Caco-2 (cell line): ENCODE measurements around the gene THBD. TPM values are rescaled to one million over a fixed set of nuclear protein-coding genes. Genes with fewer than 3 reads are reported as not detected.

Source experiments
- BruUV-seq: library from RNA; stranded (reverse); fragments of 400-500 nt; replicated peaks from 2 replicates; lab custom pipeline; 2021; lab: Mats Ljungman, UMichigan
- CTCF ChIA-PET: fragments of 300-600 bp; sonication (Branson Sonifier 250); formaldehyde crosslinking; loops from one replicate; lab custom pipeline; 2022; ENCODE audit warnings: antibody characterized with exemption; lab: Charles Lee
- POLR2A ChIA-PET: fragments of 300-600 bp; sonication (Branson Sonifier 250); formaldehyde crosslinking; loops from one replicate; lab custom pipeline; 2022; ENCODE audit warnings: antibody characterized with exemption; lab: Charles Lee
- DNase-seq, 2 experiments: peaks; one replicate each; pipeline versions ENCODE4 v3.0.0 to v3.0.0-alpha.2; 2020 to 2022
- H3K27me3 ChIP-seq: replicated peaks from 2 replicates; pipeline ENCODE4 v1.6.0; 2011; ENCODE audit warnings: low read length; ENCODE audit not compliant: control insufficient read depth, insufficient read depth
- H3K36me3 ChIP-seq: 2 replicates; pipeline ENCODE4 v1.5.1; 2011; ENCODE audit warnings: low read length; ENCODE audit not compliant: control insufficient read depth, insufficient read depth
- H3K4me1 ChIP-seq: fragments of 250-450 bp; sonication (Bioruptor Pico); 2 replicates; pipeline ENCODE4 v1.5.1; 2020; ENCODE audit warnings: mild to moderate bottlenecking
- H3K4me3 ChIP-seq: 2 replicates; pipeline ENCODE4 v1.5.1; 2011; ENCODE audit warnings: low read depth, mild to moderate bottlenecking, control low read depth, low read length
- H3K9me3 ChIP-seq: fragments of 250-450 bp; sonication (Bioruptor Pico); 2 replicates; pipeline ENCODE4 v1.5.1; 2020; ENCODE audit warnings: mild to moderate bottlenecking, moderate library complexity
- H3K27ac Mint-ChIP-seq: one replicate; pipeline ENCODE4 v1.8.0; 2022; ENCODE audit warnings: mixed read lengths; ENCODE audit not compliant: unreplicated experiment
- H3K27me3 Mint-ChIP-seq: one replicate; pipeline ENCODE4 v1.8.0; 2022; ENCODE audit warnings: mixed read lengths; ENCODE audit not compliant: insufficient read depth, unreplicated experiment
- H3K36me3 Mint-ChIP-seq: one replicate; pipeline ENCODE4 v1.8.0; 2022; ENCODE audit warnings: mild to moderate bottlenecking, mixed read lengths; ENCODE audit not compliant: insufficient read depth, unreplicated experiment
- H3K4me1 Mint-ChIP-seq: one replicate; pipeline ENCODE4 v1.8.0; 2022; ENCODE audit warnings: low read depth, mixed read lengths; ENCODE audit not compliant: unreplicated experiment
- H3K4me3 Mint-ChIP-seq: one replicate; pipeline ENCODE4 v1.8.0; 2022; ENCODE audit warnings: mild to moderate bottlenecking, moderate library complexity, mixed read lengths; ENCODE audit not compliant: unreplicated experiment
- H3K9me3 Mint-ChIP-seq: one replicate; pipeline ENCODE4 v1.8.0; 2022; ENCODE audit warnings: mixed read lengths; ENCODE audit not compliant: unreplicated experiment
- intact Hi-C: fragments of 100-400 bp; cut with micrococcal nuclease; formaldehyde crosslinking; loops from one replicate; pipeline ENCODE4 v1.10.0; 2022; ENCODE audit not compliant: unreplicated experiment
- total RNA-seq: library from RNA; stranded (reverse); gene quantifications from 2 replicates; pipeline ENCODE4 v1.2.3, GENCODE V29; 2022
- TF ChIP-seq, protein P1 (sequence below), 2 experiments: fragments of 200-600 bp in 1 of 2; IDR thresholded peaks; 1 replicate in 1 of 2; 2 replicates in 1 of 2; pipeline versions ENCODE4 v1.5.1 to v1.8.0; 2011 to 2022; ENCODE audit warnings: antibody characterized with exemption in 1 of 2, control low read depth in 1 of 2, inconsistent platforms in 1 of 2, low read depth in 1 of 2, low read length in 1 of 2, mild to moderate bottlenecking in 1 of 2, moderate library complexity in 1 of 2; ENCODE audit not compliant: insufficient read depth in 1 of 2, severe bottlenecking in 1 of 2, unreplicated experiment in 1 of 2

The THBD gene
- total RNA-seq, 1 experiment from 2014 or later, result 0.77 TPM

DNA sequence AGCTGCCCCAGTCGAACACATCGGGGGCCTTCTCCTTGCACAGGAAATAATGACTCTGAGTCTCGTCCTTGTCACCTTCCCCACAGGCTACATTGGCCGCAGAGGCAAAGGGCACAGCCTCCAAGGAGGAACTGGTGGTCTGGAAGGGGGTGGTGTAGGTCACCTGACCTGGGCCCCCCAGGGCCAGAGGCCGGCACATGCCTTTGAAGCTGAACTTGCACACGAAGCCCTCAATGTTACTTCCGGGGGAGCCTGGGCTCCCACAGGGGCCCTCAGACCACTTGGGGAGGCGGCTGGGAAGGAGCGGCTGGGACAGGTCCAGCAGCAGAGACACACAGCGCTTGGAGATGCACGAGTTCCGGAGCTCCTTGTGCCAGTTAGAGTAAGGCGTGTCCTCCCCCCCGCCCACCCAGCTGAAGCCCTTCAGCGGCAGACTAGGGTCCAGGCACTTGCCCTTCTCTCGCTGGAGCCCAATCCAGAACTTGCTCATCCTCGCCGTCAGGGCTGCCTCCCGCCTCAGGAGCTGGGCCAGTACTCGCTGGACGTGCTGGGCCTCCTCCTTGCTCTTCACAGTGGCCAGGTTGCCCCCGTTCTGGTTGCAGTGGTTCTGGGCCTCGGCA lies 36.1 kb upstream of the THBD start:
- intact Hi-C loops, result no loop called here
- Mint-ChIP-seq H3K9me3 (no peaks in the 10 kb centered on the region), H3K27me3 (no peaks in the 10 kb centered on the region), H3K4me3 (no peak overlapping the region), H3K4me1 (peaks cover 6% of the 10 kb centered on the region), H3K27ac (no peak overlapping the region), H3K36me3 (no peaks in the 10 kb centered on the region)
- no peaks in the 10 kb centered on the region for H3K36me3 ChIP-seq
- no peak for DNase-seq
- H3K4me3 ChIP-seq, result no peak overlapping the region
- ChIA-PET POLR2A (no interaction called here), CTCF (interaction anchor here (1.3 kb wide), 1 partner anchor 116 kb away, joined by 3 read pairs; no protein-coding TSS in a partner anchor)
- H3K27me3 ChIP-seq, result no peaks in the 10 kb centered on the region
- no TSS peak for BruUV-seq
- H3K9me3 ChIP-seq, result no peaks in the 10 kb centered on the region
- TF ChIP-seq, protein P1, sequence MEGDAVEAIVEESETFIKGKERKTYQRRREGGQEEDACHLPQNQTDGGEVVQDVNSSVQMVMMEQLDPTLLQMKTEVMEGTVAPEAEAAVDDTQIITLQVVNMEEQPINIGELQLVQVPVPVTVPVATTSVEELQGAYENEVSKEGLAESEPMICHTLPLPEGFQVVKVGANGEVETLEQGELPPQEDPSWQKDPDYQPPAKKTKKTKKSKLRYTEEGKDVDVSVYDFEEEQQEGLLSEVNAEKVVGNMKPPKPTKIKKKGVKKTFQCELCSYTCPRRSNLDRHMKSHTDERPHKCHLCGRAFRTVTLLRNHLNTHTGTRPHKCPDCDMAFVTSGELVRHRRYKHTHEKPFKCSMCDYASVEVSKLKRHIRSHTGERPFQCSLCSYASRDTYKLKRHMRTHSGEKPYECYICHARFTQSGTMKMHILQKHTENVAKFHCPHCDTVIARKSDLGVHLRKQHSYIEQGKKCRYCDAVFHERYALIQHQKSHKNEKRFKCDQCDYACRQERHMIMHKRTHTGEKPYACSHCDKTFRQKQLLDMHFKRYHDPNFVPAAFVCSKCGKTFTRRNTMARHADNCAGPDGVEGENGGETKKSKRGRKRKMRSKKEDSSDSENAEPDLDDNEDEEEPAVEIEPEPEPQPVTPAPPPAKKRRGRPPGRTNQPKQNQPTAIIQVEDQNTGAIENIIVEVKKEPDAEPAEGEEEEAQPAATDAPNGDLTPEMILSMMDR (IDR thresholded peaks at IDR 0.05; ENCODE audit: insufficient read depth in 1 of 2, low read depth in 1 of 2, low read length in 1 of 2, severe bottlenecking in 1 of 2, unreplicated experiment in 1 of 2), result no peak
- H3K4me1 ChIP-seq, result no peaks in the 10 kb centered on the region; the same call in 1 of the 2 replicates

DNA sequence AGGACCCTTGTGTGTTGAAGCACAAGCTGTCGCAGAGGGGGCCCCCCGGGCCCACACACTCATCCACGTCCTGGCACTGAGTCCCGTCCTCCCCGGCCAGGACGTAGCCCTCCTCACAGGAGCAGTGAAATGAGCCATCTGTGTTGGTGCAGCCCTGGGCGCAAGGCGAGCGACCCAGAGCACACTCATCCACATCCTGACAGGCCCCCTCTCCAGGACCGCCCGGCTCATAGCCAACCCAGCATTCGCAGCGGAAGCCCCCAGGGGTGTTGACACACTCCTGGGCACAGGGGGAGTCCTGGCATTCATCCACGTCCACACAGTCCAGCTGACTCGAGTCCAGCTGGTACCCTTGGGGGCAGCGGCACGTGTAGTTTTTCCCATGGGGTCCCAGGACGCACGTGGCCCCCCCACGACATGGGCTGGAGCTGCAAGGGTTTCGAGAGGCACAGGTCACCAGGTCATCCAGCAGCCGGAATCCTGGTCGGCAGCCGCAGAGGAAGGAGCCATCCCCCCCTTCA lies 35.4 kb upstream of the THBD start:
- no peak overlapping the region for H3K4me3 ChIP-seq
- no peaks in the 10 kb centered on the region; the same call in 1 of the 2 replicates for H3K4me1 ChIP-seq
- H3K27me3 ChIP-seq, result no peaks in the 10 kb centered on the region
- TF ChIP-seq, protein P1 (IDR thresholded peaks at IDR 0.05; ENCODE audit: insufficient read depth in 1 of 2, low read depth in 1 of 2, low read length in 1 of 2, severe bottlenecking in 1 of 2, unreplicated experiment in 1 of 2), result no peak
- H3K27me3 Mint-ChIP-seq, result no peaks in the 10 kb centered on the region
- H3K36me3 Mint-ChIP-seq, result no peaks in the 10 kb centered on the region
- intact Hi-C loops, result no loop called here
- no peaks in the 10 kb centered on the region for H3K36me3 ChIP-seq
- no peak overlapping the region for H3K27ac Mint-ChIP-seq
- ChIA-PET CTCF (no interaction called here), POLR2A (no interaction called here)
- H3K4me3 Mint-ChIP-seq, result no peak overlapping the region
- DNase-seq, result no peak
- no TSS peak for BruUV-seq
- no peaks in the 10 kb centered on the region for H3K9me3 ChIP-seq
- H3K4me1 Mint-ChIP-seq, result peaks cover 6% of the 10 kb centered on the region
- H3K9me3 Mint-ChIP-seq, result no peaks in the 10 kb centered on the region

DNA sequence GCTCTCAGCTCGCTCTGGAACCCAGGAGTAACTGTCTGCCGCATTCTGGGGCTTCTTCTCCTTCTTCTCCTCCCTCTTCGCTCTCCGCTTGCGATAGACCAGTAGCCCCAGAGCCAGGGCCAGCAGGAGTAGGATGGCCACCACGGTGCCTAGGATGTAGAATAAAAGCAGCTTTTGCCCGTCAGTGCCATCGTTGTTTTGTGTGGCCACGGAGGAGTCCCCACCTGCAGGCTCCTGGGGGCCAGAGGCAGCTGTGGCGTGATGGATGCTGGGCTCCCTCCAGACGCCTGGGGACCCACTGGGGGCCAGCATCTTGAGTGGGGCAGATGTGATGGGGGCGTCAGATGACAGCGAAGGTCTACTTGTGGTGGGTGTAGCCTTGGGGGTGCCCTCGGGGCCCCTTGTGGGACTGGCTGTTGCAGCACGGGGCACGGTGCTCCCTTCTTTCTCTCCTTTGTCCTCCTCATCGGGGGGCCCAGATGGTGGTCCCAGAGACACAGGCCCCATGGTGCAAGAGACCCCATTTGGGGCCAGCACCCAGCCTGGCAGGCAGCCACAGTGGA lies 34.9 kb upstream of the THBD start:
- H3K4me3 ChIP-seq, result no peak overlapping the region
- intact Hi-C loops, result no loop called here
- no peak for DNase-seq
- no peaks in the 10 kb centered on the region for H3K27me3 Mint-ChIP-seq
- ChIA-PET POLR2A (no interaction called here), CTCF (no interaction called here)
- H3K4me3 Mint-ChIP-seq, result no peak overlapping the region
- no peak overlapping the region for H3K27ac Mint-ChIP-seq
- H3K4me1 Mint-ChIP-seq, result peaks cover 6% of the 10 kb centered on the region
- no TSS peak for BruUV-seq
- H3K9me3 ChIP-seq, result no peaks in the 10 kb centered on the region
- no peaks in the 10 kb centered on the region for H3K36me3 Mint-ChIP-seq
- no peaks in the 10 kb centered on the region; the same call in 1 of the 2 replicates for H3K4me1 ChIP-seq
- no peaks in the 10 kb centered on the region for H3K36me3 ChIP-seq
- H3K27me3 ChIP-seq, result no peaks in the 10 kb centered on the region
- H3K9me3 Mint-ChIP-seq, result no peaks in the 10 kb centered on the region
- TF ChIP-seq, protein P1 (IDR thresholded peaks at IDR 0.05; ENCODE audit: insufficient read depth in 1 of 2, low read depth in 1 of 2, low read length in 1 of 2, severe bottlenecking in 1 of 2, unreplicated experiment in 1 of 2), result no peak
